Spinal cord (tissue), 10 donors: ENCODE measurements around the gene B4GALT5. TPM values are rescaled to one million over a fixed set of nuclear protein-coding genes. Genes with fewer than 3 reads are reported as not detected.
"Not testable (repeated sequence)": the region's sequence is repeated elsewhere in the genome, so short reads cannot be mapped to it uniquely, and the experiment has no call there.

ENCODE experiments used
- DNase-seq, 6 donors: peaks; one replicate each; pipeline versions ENCODE4 v3.0.0 to v3.0.0-alpha.2; 2013 to 2015; ENCODE audit warnings: low spot score in 6 of 6, low read depth in 4 of 6
- H3K27ac ChIP-seq: one replicate; pipeline ENCODE4 v1.5.1; 2013; ENCODE audit warnings: low read depth, low read length, control low read depth
- H3K27me3 ChIP-seq: one replicate; pipeline ENCODE4 v1.6.1; 2013; ENCODE audit warnings: low read length; ENCODE audit not compliant: control insufficient read depth, insufficient read depth
- H3K36me3 ChIP-seq: one replicate; pipeline ENCODE4 v1.6.1; 2013; ENCODE audit warnings: low read length; ENCODE audit not compliant: control insufficient read depth, insufficient read depth
- H3K4me1 ChIP-seq: one replicate; pipeline ENCODE4 v1.6.1; 2013; ENCODE audit warnings: low read length; ENCODE audit not compliant: control insufficient read depth, insufficient read depth
- H3K4me3 ChIP-seq: one replicate; pipeline ENCODE4 v1.5.1; 2013; ENCODE audit warnings: low read depth, low read length, control low read depth
- H3K9me3 ChIP-seq: one replicate; pipeline ENCODE4 v1.6.1; 2013; ENCODE audit warnings: low read length; ENCODE audit not compliant: control insufficient read depth, insufficient read depth
- WGBS: methylation state at CpG from one replicate; pipeline ENCODE4 v1.1.5; 2013; ENCODE audit warnings: missing lambda C conversion rate; ENCODE audit not compliant: insufficient coverage; 5-methylcytosine and 5-hydroxymethylcytosine counted together
- polyA plus RNA-seq, 2 donors: library from polyadenylated mRNA; unstranded; fragments of 120-200 nt; gene quantifications; one replicate each; pipeline ENCODE4 v1.2.1, GENCODE V29; 2013; ENCODE audit not compliant: insufficient read length in 2 of 2
- total RNA-seq, 2 donors: library from RNA; depleted of rRNA in 1 of 2; stranded (reverse); fragments of 120-200 nt in 1 of 2; fragments of >200 nt in 1 of 2; gene quantifications; one replicate each; pipeline versions ENCODE4 v1.2.3 to v1.2.4, GENCODE V29; 2013 to 2014
- donor health status: healthy.

B4GALT5 gene
- total and polyA plus RNA-seq, 4 donors = 29.6 to 67.9 (median 58.1) TPM

DNA sequence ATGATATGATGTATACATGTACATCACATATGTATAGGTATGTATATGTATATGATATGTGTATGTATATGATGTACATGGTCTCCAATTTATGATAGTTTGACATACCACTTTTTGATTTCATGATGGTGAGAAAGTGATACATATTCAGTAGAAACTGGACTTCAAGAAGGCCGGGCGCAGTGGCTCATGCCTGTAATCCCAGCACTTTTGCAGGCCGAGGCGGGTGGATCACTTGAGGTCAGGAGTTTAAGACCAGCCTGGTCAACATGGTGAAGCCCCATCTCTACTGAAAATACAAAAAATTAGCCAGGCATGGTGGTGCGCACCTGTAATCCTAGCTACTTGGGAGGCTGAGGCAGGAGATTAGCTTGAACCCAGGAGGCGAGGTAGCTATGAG lies 10.1 kb upstream of the B4GALT5 start:
- H3K9me3 ChIP-seq, DNase-seq: not testable (repeated sequence)
- 100% methylated on average over 6 of the region's 6 CpGs for WGBS

DNA sequence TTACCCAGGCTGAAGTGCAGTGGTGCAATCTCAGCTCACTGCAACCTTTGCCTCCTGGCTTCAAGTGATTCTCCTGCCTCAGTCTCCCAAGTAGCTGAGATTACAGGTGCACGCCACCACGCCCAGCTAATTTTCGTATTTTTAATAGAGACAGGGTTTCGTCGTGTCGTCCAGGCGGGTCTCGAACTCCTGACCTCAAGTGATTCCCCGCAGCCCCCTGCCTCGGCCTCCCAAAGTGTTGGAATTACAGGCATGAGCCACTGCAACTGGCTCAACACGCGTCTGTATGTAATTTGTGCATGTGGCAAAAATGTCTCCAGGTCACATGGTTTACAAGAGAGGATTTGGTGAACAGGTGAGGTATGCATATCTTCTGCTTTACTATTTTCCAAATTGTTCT lies 7.6 kb upstream of the B4GALT5 start:
- not testable (repeated sequence) for H3K4me1 ChIP-seq, H3K36me3 ChIP-seq, DNase-seq, H3K27ac ChIP-seq, H3K9me3 ChIP-seq, H3K4me3 ChIP-seq, H3K27me3 ChIP-seq
- 94% methylated on average over 10 of the region's 12 CpGs for WGBS

More for the DNA sequence above, 10.1 kb upstream of the B4GALT5 start:
- not testable (repeated sequence) for H3K4me1 ChIP-seq, H3K4me3 ChIP-seq, H3K27me3 ChIP-seq, H3K27ac ChIP-seq, H3K36me3 ChIP-seq

DNA sequence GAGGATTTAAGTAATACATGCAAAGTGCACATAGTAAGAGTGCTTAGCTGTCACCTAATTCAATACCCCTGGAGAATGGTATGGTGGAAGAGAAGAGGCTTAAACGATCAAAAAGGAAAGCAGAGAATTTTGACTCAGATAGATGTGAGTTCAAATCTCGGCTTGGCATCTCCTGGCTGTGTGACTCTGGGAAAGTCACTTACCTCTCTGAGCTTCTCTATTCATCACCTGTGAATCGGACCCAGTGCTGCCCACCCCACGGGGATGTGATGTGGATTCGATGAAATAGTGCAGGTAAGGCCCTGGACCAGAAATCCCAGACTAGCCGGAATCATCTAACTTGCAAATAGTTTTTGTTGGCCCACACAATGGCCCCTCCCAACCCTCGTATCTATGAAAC lies 1.8 kb upstream of the B4GALT5 start:
- H3K27me3 ChIP-seq = no peaks in the 10 kb centered on the region
- H3K27ac ChIP-seq = no peak overlapping the region
- no peaks in the 10 kb centered on the region for H3K9me3 ChIP-seq
- H3K4me3 ChIP-seq = no peak overlapping the region
- DNase-seq = no peak
- H3K36me3 ChIP-seq = no peaks in the 10 kb centered on the region
- no peaks in the 10 kb centered on the region for H3K4me1 ChIP-seq
- WGBS = 100% methylated on average over 2 of the region's 7 CpGs

DNA sequence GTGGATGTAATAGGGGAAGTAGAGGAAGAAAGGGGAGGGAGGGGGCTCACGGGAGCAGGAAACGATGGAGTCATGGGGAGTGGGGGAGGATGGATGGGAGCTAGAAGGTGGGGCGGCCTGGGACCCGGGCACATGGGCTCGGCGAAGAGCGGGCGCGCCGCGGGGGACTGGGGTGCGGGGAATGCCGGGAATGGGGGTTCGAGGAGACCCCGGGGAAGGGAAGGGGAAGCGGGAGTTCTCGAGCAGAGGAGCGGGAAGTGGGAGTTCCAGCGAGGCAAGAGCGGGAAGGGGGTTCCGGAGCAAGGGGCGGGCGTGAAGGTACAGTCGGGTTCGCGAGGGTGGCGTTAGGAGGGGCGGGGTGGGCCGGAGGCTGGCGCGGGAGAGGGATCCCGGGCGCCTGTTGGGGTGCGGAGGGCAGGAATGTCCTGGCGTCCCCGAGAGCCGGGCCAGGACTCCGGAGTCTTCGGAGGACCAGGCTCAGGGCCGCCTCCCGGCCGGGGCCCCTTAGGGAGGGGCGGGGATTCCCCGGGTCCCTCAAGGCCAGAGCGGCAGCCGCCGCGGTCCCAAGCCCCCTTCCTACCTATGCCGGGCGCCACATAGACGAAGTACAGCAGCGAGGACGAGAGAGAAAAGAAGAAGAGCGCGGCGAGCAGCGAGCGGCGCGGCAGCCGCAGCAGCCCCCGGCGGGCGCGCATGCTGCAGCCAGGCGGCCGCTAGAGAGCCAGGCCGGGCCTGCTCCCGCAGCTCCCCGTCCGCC lies 504 bp downstream of the B4GALT5 start:
- no peaks in the 10 kb centered on the region for H3K27me3 ChIP-seq
- DNase-seq = peak in 2 of 6 donors; percentile 64 to 69
- under 1% methylated on average over 71 of the region's 71 CpGs for WGBS
- peaks cover 3% of the 10 kb centered on the region for H3K4me1 ChIP-seq
- no peaks in the 10 kb centered on the region for H3K9me3 ChIP-seq
- H3K27ac ChIP-seq = peak overlapping the region; percentile 67
- H3K4me3 ChIP-seq = peak overlapping the region; percentile 78
- H3K36me3 ChIP-seq = no peaks in the 10 kb centered on the region

DNA sequence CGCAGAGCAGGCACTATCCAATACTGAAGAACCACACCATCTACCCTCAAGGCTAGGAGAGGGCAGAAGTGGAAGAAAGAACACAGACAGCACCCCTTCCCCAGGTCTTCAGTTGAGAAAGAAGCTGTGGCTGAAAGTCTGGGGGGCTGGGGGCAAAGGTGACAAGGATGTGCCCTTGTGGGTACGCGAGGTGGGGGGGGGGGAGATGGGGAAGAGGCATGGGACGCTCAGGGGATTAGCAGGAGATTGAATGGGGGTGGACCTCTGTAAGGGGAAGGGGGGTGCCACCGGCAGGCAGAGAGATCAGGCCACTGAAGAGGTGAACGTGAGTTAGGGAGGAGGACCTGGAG lies 1.1 kb downstream of the B4GALT5 start:
- peak in 1 of 6 donors; percentile 15 for DNase-seq
- Histone ChIP-seq H3K4me3 (peak overlapping the region; percentile 78), H3K9me3 (no peaks in the 10 kb centered on the region), H3K27ac (no peak overlapping the region), H3K36me3 (no peaks in the 10 kb centered on the region), H3K27me3 (no peaks in the 10 kb centered on the region), H3K4me1 (peaks cover 3% of the 10 kb centered on the region)
- WGBS = 0% methylated on average over 5 of the region's 6 CpGs

DNA sequence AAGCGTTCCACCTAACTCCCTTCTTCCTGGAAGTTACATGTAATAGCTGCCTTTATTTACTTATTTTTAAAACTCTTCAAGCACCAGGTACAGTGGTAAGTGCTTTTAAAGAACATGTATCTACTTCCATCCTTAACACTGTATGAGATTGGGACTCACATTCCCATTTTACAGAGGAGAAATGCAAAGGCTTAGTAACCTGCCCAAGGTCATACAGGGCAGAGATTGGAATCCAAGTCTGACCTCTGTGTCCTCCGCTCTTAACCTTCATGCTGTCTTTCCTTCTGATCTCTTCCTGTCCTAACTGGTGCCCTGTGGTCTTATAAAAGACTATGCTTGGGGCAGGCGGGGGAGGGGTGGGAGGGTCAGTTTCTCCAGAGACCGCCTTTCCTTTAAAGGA lies 1.6 kb downstream of the B4GALT5 start:
- no peak overlapping the region for H3K27ac ChIP-seq
- H3K27me3 ChIP-seq = no peaks in the 10 kb centered on the region
- DNase-seq = no peak
- no peaks in the 10 kb centered on the region for H3K9me3 ChIP-seq
- H3K4me3 ChIP-seq = peak overlapping the region; percentile 78
- no peaks in the 10 kb centered on the region for H3K36me3 ChIP-seq
- peaks cover 3% of the 10 kb centered on the region for H3K4me1 ChIP-seq
- no CpG with 5 or more reads among the region's 4 CpGs for WGBS

DNA sequence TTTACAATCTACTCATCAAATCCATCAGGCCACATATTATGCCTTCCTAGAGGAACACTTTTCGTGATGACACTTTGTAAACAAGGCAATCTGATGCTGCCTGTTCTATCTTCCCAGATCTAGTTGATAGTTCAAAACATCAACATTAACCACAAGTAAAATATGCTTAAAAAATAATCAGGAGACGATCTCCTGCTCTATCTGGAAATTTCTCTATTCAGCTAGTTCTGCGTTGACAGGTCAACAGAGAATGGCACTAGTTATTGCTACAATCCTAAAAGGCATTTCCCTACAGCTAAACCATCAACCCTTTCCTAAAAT lies 2.1 kb downstream of the B4GALT5 start:
- peaks cover 3% of the 10 kb centered on the region for H3K4me1 ChIP-seq
- no peaks in the 10 kb centered on the region for H3K9me3 ChIP-seq
- H3K27ac ChIP-seq = no peak overlapping the region
- H3K4me3 ChIP-seq = peak overlapping the region; percentile 78
- 56% methylated on average over 3 of the region's 3 CpGs for WGBS
- H3K27me3 ChIP-seq = no peaks in the 10 kb centered on the region
- DNase-seq = peak in 1 of 6 donors; percentile 30
- no peaks in the 10 kb centered on the region for H3K36me3 ChIP-seq

DNA sequence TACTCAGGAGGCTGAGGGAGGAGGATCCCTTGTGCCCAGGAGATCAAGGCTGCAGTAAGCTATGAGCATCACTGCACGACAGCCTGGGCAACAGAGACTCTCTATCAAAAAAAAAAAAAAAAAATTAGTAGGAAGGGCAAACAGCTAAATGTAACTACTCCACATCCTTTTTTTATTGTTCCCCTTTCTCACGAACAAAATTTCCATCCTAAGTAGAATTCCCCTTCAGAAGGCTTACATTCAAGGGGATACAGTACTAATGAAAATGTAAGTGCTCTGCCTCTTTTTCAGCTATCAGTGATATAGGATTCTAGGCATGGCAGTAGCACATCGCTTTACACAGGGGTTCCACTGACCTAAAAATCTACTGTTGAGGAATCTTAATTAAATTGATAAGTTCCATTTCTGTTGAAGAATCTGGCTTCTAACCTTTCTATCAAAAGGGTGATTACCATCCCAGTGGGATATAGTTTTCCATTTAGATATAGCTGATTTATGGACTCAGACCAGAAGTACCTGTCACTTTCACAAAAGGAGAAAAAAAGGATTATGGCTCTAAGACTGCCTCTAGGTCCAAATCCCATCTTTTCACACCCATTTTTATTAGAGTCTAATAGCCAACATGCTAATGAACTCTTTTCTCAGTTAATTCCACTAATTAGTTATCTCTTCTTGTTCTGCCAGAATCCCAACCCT lies 2.6 kb downstream of the B4GALT5 start:
- no peaks in the 10 kb centered on the region for H3K36me3 ChIP-seq
- no peaks in the 10 kb centered on the region for H3K9me3 ChIP-seq
- no peak overlapping the region for H3K27ac ChIP-seq
- no peaks in the 10 kb centered on the region for H3K27me3 ChIP-seq
- peak overlapping the region; percentile 78 for H3K4me3 ChIP-seq
- no CpG with 5 or more reads among the region's 3 CpGs for WGBS
- peaks cover 3% of the 10 kb centered on the region for H3K4me1 ChIP-seq
- no peak for DNase-seq

DNA sequence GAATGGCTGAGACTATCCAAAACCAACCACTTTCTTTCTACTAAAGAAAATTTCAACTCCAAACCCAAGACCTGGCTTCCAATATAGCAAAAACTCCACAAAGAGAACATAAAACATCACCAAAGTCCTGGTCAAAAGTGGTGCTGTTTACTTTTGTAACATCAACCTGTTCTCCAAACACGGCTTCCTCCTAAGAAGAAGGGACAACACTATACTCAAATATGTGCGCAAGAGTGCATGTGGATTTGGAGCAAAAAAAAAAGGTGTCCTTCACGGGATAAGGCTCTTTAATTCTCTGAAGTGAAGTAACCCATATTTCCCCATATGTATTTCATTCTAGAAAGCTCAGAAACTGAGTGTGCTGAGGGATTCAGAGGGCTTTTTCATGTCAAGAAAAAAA lies 6.6 kb downstream of the B4GALT5 start:
- WGBS = no CpG with 5 or more reads among the region's 3 CpGs
- Histone ChIP-seq H3K27ac (no peak overlapping the region), H3K4me1 (peaks cover 3% of the 10 kb centered on the region), H3K36me3 (no peaks in the 10 kb centered on the region), H3K4me3 (no peak overlapping the region), H3K27me3 (no peaks in the 10 kb centered on the region), H3K9me3 (no peaks in the 10 kb centered on the region)
- DNase-seq = no peak

DNA sequence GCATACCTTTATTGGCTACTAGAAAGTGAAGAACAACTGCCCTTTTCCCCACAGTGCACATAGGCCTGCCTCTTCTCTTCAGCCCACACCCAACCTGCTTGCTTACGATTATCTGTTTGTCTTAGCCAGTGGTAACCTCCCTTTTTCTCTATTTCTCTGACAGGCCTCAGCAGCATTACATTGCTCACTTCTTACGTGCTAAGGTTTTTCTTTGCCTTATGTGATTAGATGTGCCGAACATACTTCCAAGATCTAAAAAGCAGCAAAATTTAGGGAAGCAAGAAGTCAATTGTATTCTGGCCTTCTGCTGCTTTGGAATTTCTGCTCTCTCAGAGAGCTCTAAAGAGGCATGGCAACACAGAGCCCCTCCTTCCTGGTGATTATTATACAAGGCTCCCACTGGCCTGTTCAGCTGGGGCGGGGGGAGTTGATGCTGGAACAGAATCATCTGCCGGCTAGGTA lies 7.0 kb downstream of the B4GALT5 start:
- 100% methylated on average over 1 of the region's 5 CpGs for WGBS
- peak in 2 of 6 donors; percentile 28 to 49 for DNase-seq

More for the DNA sequence above, 7.0 kb downstream of the B4GALT5 start:
- Histone ChIP-seq H3K36me3 (no peaks in the 10 kb centered on the region), H3K4me1 (peaks cover 3% of the 10 kb centered on the region), H3K27ac (peak overlapping the region; percentile 3), H3K9me3 (no peaks in the 10 kb centered on the region), H3K4me3 (no peak overlapping the region), H3K27me3 (no peaks in the 10 kb centered on the region)
